ENCODE data around the gene FURIN. TPM values are rescaled to one million over a fixed set of nuclear protein-coding genes. Genes with fewer than 3 reads are reported as not detected.

The FURIN gene
- total RNA-seq, 2 experiments from 2014 or later: 86.0 to 86.5 TPM

DNA sequence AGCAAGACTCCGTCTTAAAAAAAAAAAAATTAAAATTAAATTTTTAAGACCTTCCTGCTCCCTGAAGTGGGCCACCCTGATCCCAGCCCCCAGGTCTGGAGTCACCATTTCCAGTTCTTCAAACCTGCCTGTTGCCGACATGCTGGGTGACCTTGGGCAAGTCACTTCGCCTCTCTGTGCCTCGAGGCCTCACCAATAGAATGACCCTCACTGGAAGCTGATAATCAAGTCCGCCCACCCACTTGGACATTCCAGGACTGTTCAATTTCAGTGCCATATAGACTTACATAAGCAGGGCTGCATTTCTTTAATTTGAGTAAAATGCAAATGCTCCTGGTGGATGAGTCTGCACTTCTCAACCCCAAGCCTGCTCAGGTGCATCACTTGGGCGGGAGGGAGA is 39.3 kb upstream of the FURIN start:
- Mint-ChIP-seq H3K27me3 (ENCODE audit: low read depth) (no peaks in the 10 kb centered on the region), H3K27ac (peak overlapping the region; percentile 95), H3K9me3 (ENCODE audit: insufficient read depth) (no peaks in the 10 kb centered on the region), H3K4me1 (ENCODE audit: low read depth) (peaks cover 71% of the 10 kb centered on the region), H3K4me3 (no peak overlapping the region), H3K36me3 (ENCODE audit: low read depth) (peaks cover 8% of the 10 kb centered on the region)
- DNase-seq (no peak), ATAC-seq (no peak)
- ChIA-PET POLR2A (interaction anchor here (1.2 to 3.5 kb wide), 9 partner anchors 9 to 42 kb away, joined by 4 to 23 read pairs (median 7); no protein-coding TSS in a partner anchor), CTCF (interaction anchor here (1.2 to 4.6 kb wide), 7 partner anchors 8 to 104 kb away, joined by 4 to 26 read pairs (median 7); partner anchors contain the start of gene HDDC3)

DNA sequence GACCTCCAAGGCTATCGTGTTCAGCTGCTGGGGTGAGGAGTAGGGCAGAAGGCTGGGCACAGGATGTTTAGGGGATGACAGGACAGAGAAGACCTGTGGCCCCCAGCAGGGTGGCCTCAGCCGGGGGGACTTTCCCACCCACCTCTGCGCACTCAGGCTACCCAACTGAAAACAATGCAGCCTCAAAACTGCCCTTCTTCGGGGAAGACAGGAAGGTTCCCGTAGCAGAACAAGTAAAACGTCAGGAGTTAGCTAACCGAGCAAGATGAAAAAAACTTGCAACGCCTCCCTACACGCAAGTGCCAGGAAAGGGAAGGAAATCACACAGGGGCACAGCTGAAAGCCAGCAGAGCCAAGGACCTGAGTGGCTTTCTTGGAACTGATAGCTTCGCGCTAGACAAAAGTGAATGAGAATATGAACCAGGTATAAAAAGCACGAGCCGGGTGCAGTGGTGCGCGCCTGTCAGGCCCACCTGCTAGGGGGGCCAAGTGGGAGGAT is 38.4 kb upstream of the FURIN start:
- POLR2A ChIA-PET: interaction anchor here (0.6 to 3.5 kb wide), 14 partner anchors 8 to 180 kb away, joined by 3 to 23 read pairs (median 6); no protein-coding TSS in a partner anchor
- peak; percentile 86 for ATAC-seq
- CTCF ChIA-PET: interaction anchor here (0.7 to 4.6 kb wide), 10 partner anchors 8 to 103 kb away, joined by 3 to 26 read pairs (median 6); partner anchors contain the start of gene HDDC3
- H3K36me3 Mint-ChIP-seq (ENCODE audit: low read depth): peaks cover 8% of the 10 kb centered on the region
- peak overlapping the region; percentile 62 for H3K4me3 Mint-ChIP-seq
- peaks cover 72% of the 10 kb centered on the region for H3K4me1 Mint-ChIP-seq (ENCODE audit: low read depth)
- peak overlapping the region; percentile 95 for H3K27ac Mint-ChIP-seq
- no peaks in the 10 kb centered on the region for H3K27me3 Mint-ChIP-seq (ENCODE audit: low read depth)
- H3K9me3 Mint-ChIP-seq (ENCODE audit: insufficient read depth): no peaks in the 10 kb centered on the region
- peak; percentile 67 for DNase-seq

- no peaks in the 10 kb centered on the region for H3K9me3 Mint-ChIP-seq (ENCODE audit: insufficient read depth)
- H3K4me1 Mint-ChIP-seq (ENCODE audit: low read depth): peaks cover 80% of the 10 kb centered on the region
- no peak overlapping the region for H3K27ac Mint-ChIP-seq
- CTCF ChIA-PET: interaction anchor here (1.3 to 4.1 kb wide), 2 partner anchors 17 to 98 kb away, joined by 3 to 14 read pairs; partner anchors contain the start of gene HDDC3
- no peaks in the 10 kb centered on the region for H3K27me3 Mint-ChIP-seq (ENCODE audit: low read depth)
- ATAC-seq: no peak
- POLR2A ChIA-PET: no interaction called here
- no peak overlapping the region for H3K4me3 Mint-ChIP-seq
- no peak for DNase-seq
- peaks cover 3% of the 10 kb centered on the region for H3K36me3 Mint-ChIP-seq (ENCODE audit: low read depth)
Observed at GRCh38 chr15:90834626-90835025, 33.8 kb upstream of the FURIN start.

GRCh38 chr15:90836296-90836871 is 32.0 kb upstream of the FURIN start:
- H3K4me1 Mint-ChIP-seq (ENCODE audit: low read depth): peaks cover 71% of the 10 kb centered on the region
- peak overlapping the region; percentile 43 for H3K27ac Mint-ChIP-seq
- ChIA-PET POLR2A (interaction anchor here (4.9 kb wide), 1 partner anchor 15 kb away, joined by 34 read pairs; no protein-coding TSS in a partner anchor), CTCF (interaction anchor here (1.8 kb wide), 1 partner anchor 9 kb away, joined by 4 read pairs; no protein-coding TSS in a partner anchor)
- H3K9me3 Mint-ChIP-seq (ENCODE audit: insufficient read depth): no peaks in the 10 kb centered on the region
- ATAC-seq (no peak), DNase-seq (no peak)
- H3K4me3 Mint-ChIP-seq: no peak overlapping the region
- H3K36me3 Mint-ChIP-seq (ENCODE audit: low read depth): no peaks in the 10 kb centered on the region
- no peaks in the 10 kb centered on the region for H3K27me3 Mint-ChIP-seq (ENCODE audit: low read depth)

DNA sequence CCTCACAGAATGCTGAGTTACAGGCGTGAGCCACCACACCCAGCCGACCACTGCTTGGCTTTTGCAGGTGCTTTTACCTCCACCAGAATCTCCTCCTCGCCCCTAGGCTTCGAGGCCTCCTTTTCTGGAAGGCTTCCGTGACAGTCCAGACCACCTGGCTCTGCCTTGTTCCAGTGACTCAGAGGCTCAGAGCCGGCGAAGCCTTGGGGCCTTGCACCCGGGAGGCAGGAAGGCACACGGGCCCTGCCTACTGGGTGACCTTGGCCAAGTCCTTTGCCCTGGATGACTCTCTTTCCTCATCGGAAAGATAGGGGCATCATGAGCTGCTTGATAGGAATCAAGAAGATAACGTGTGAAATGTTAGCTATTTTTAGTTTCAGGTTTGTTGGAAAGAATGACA is 31.3 kb upstream of the FURIN start:
- no peaks in the 10 kb centered on the region for H3K27me3 Mint-ChIP-seq (ENCODE audit: low read depth)

DNA sequence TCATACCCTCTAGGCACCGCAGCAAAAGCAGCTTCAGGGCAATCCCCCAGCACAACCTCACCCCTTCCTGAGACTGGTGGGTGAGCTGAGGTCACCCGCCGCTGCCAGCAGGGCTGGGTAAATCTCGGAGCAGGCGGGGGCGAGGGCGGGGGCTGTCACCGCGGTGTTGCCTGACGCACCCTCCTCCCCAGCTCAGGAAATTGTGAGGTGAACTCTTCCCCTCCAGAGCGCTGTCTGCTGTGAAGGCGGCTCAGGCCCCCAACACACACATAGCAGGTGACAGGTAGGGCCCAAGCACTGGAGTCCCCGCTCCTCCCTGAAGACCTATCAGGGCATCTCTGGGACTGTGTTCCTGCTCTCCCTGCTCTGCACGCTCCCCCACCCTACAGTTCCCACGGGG is 30.2 kb upstream of the FURIN start:
- H3K36me3 Mint-ChIP-seq (ENCODE audit: low read depth): no peaks in the 10 kb centered on the region
- H3K27me3 Mint-ChIP-seq (ENCODE audit: low read depth): no peaks in the 10 kb centered on the region
- peak overlapping the region; percentile 55 for H3K4me3 Mint-ChIP-seq
- peak overlapping the region; percentile 88 for H3K27ac Mint-ChIP-seq
- no peaks in the 10 kb centered on the region for H3K9me3 Mint-ChIP-seq (ENCODE audit: insufficient read depth)
- peak; percentile 89 for DNase-seq
- ChIA-PET CTCF (interaction anchor here (0.7 to 4.2 kb wide), 10 partner anchors 8 to 32 kb away, joined by 3 to 20 read pairs (median 4); no protein-coding TSS in a partner anchor), POLR2A (interaction anchor here (0.6 to 4.9 kb wide), 10 partner anchors 8 to 121 kb away, joined by 3 to 34 read pairs (median 4); partner anchors contain the start of gene BLM)
- ATAC-seq: peak; percentile 96
- peaks cover 64% of the 10 kb centered on the region for H3K4me1 Mint-ChIP-seq (ENCODE audit: low read depth)

More for the DNA sequence above, 31.3 kb upstream of the FURIN start:
- Mint-ChIP-seq H3K36me3 (ENCODE audit: low read depth) (no peaks in the 10 kb centered on the region), H3K27ac (peak overlapping the region; percentile 50), H3K9me3 (ENCODE audit: insufficient read depth) (no peaks in the 10 kb centered on the region), H3K4me1 (ENCODE audit: low read depth) (peaks cover 72% of the 10 kb centered on the region), H3K4me3 (peak overlapping the region; percentile 14)
- DNase-seq (no peak), ATAC-seq (no peak)
- CTCF ChIA-PET: interaction anchor here (1.4 to 4.2 kb wide), 5 partner anchors 11 to 26 kb away, joined by 4 to 20 read pairs (median 5); no protein-coding TSS in a partner anchor
- POLR2A ChIA-PET: interaction anchor here (1.3 to 4.9 kb wide), 3 partner anchors 15 to 120 kb away, joined by 6 to 34 read pairs (median 7); partner anchors contain the start of gene BLM

GRCh38 chr15:90838544-90838943 is 29.8 kb upstream of the FURIN start:
- peak overlapping the region; percentile 88 for H3K27ac Mint-ChIP-seq
- CTCF ChIA-PET: interaction anchor here (0.7 to 4.2 kb wide), 10 partner anchors 9 to 32 kb away, joined by 3 to 20 read pairs (median 4); no protein-coding TSS in a partner anchor
- peaks cover 62% of the 10 kb centered on the region for H3K4me1 Mint-ChIP-seq (ENCODE audit: low read depth)
- DNase-seq (no peak), ATAC-seq (no peak)
- no peaks in the 10 kb centered on the region for H3K9me3 Mint-ChIP-seq (ENCODE audit: insufficient read depth)
- no peaks in the 10 kb centered on the region for H3K27me3 Mint-ChIP-seq (ENCODE audit: low read depth)
- POLR2A ChIA-PET: interaction anchor here (0.7 to 4.9 kb wide), 10 partner anchors 8 to 122 kb away, joined by 3 to 34 read pairs (median 5); partner anchors contain the start of gene BLM
- H3K36me3 Mint-ChIP-seq (ENCODE audit: low read depth): no peaks in the 10 kb centered on the region
- peak overlapping the region; percentile 55 for H3K4me3 Mint-ChIP-seq

- H3K36me3 Mint-ChIP-seq (ENCODE audit: low read depth): no peaks in the 10 kb centered on the region
- ChIA-PET CTCF (interaction anchor here (0.7 to 4.2 kb wide), 5 partner anchors 10 to 93 kb away, joined by 3 to 20 read pairs (median 9); partner anchors contain the start of genes HDDC3 and MAN2A2), POLR2A (interaction anchor here (0.6 to 4.9 kb wide), 6 partner anchors 9 to 122 kb away, joined by 3 to 34 read pairs (median 6); partner anchors contain the start of gene BLM)
- H3K4me3 Mint-ChIP-seq: peak overlapping the region; percentile 56
- no peaks in the 10 kb centered on the region for H3K27me3 Mint-ChIP-seq (ENCODE audit: low read depth)
- no peaks in the 10 kb centered on the region for H3K9me3 Mint-ChIP-seq (ENCODE audit: insufficient read depth)
- DNase-seq (no peak), ATAC-seq (no peak)
- peaks cover 61% of the 10 kb centered on the region for H3K4me1 Mint-ChIP-seq (ENCODE audit: low read depth)
- peak overlapping the region; percentile 74 for H3K27ac Mint-ChIP-seq
Observed at GRCh38 chr15:90839187-90840071, 29.0 kb upstream of the FURIN start.

- Mint-ChIP-seq H3K4me3 (peak overlapping the region; percentile 56), H3K36me3 (ENCODE audit: low read depth) (no peaks in the 10 kb centered on the region), H3K9me3 (ENCODE audit: insufficient read depth) (no peaks in the 10 kb centered on the region), H3K4me1 (ENCODE audit: low read depth) (peaks cover 59% of the 10 kb centered on the region), H3K27me3 (ENCODE audit: low read depth) (no peaks in the 10 kb centered on the region), H3K27ac (peak overlapping the region; percentile 74)
- no peak for ATAC-seq
- ChIA-PET CTCF (interaction anchor here (1.5 to 4.2 kb wide), 4 partner anchors 11 to 92 kb away, joined by 4 to 20 read pairs (median 10); partner anchors contain the start of gene HDDC3), POLR2A (interaction anchor here (1.2 to 4.9 kb wide), 4 partner anchors 10 to 31 kb away, joined by 4 to 34 read pairs (median 11); no protein-coding TSS in a partner anchor)
- DNase-seq: no peak
Observed at GRCh38 chr15:90840157-90840855, 28.1 kb upstream of the FURIN start.

DNA sequence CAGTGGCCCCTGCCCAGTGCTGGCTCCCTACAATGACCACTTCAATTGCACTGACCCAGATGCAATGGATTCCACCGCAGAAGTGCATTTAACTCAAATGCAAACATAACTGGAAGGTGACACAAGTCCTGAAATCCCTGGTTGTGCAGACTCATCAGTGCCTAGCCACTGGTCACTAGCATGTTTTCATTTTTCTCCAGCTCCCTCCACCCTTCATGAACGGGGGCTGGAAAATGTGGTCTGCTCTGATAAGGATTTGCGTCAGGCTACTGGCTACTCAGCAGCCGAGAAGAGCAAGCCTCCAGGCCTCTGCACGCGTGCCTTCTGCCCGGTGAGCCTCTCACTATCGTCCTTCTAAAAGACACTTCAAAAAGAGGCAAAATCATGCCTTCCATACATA is 27.4 kb upstream of the FURIN start:
- H3K27ac Mint-ChIP-seq: no peak overlapping the region

More for the DNA sequence above, 27.4 kb upstream of the FURIN start:
- Mint-ChIP-seq H3K27me3 (ENCODE audit: low read depth) (no peaks in the 10 kb centered on the region), H3K4me1 (ENCODE audit: low read depth) (peaks cover 59% of the 10 kb centered on the region), H3K36me3 (ENCODE audit: low read depth) (no peaks in the 10 kb centered on the region), H3K9me3 (ENCODE audit: insufficient read depth) (no peaks in the 10 kb centered on the region), H3K4me3 (no peak overlapping the region)
- POLR2A ChIA-PET: interaction anchor here (4.9 kb wide), 1 partner anchor 11 kb away, joined by 34 read pairs; no protein-coding TSS in a partner anchor
- CTCF ChIA-PET: interaction anchor here (1.5 to 4.2 kb wide), 2 partner anchors 11 to 92 kb away, joined by 4 to 20 read pairs; partner anchors contain the start of gene HDDC3
- ATAC-seq (no peak), DNase-seq (no peak)
